ENCODE results near the gene CTTNBP2NL. TPM values are rescaled to one million over a fixed set of nuclear protein-coding genes. Genes with fewer than 3 reads are reported as not detected.
"Not testable (repeated sequence)": the region's sequence is repeated elsewhere in the genome, so short reads cannot be mapped to it uniquely, and the experiment has no call there.

CTTNBP2NL gene
- total and polyA plus RNA-seq, 12 donors, result 3.9 to 20.6 (median 15.7) TPM

DNA sequence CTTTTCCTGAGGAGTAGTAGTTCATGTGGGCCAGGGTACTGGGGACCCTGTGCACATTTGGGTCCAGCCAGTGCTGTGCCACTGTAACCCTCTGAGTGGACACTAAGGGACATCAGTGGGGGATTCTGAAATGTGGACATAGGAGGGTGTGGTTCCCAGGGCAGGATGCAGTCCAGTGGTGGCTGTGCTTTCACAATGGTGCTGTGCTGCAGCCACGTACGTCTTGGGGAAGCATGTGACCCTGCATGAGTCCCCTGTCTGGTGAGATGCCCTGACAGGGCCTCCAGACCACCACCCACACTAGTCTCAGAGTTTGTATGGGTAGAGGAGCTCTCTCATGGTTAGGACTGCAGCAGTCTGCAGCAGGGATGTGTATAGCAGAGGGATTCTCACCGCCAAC is 75.0 kb downstream of the CTTNBP2NL start:
- TF ChIP-seq, protein P1, sequence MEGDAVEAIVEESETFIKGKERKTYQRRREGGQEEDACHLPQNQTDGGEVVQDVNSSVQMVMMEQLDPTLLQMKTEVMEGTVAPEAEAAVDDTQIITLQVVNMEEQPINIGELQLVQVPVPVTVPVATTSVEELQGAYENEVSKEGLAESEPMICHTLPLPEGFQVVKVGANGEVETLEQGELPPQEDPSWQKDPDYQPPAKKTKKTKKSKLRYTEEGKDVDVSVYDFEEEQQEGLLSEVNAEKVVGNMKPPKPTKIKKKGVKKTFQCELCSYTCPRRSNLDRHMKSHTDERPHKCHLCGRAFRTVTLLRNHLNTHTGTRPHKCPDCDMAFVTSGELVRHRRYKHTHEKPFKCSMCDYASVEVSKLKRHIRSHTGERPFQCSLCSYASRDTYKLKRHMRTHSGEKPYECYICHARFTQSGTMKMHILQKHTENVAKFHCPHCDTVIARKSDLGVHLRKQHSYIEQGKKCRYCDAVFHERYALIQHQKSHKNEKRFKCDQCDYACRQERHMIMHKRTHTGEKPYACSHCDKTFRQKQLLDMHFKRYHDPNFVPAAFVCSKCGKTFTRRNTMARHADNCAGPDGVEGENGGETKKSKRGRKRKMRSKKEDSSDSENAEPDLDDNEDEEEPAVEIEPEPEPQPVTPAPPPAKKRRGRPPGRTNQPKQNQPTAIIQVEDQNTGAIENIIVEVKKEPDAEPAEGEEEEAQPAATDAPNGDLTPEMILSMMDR (IDR thresholded peaks at IDR 0.05), result no peak
- peaks cover 0 to 13% (median 8%) of the 10 kb centered on the region in 9 donors for H3K4me1 ChIP-seq
- H3K27me3 ChIP-seq, result no peaks in the 10 kb centered on the region
- no peak overlapping the region for H3K4me3 ChIP-seq
- DNase-seq, result no peak
- peaks cover 0 to 2% (median 0%) of the 10 kb centered on the region in 11 donors for H3K9me3 ChIP-seq
- no peak for ATAC-seq
- no peaks in the 10 kb centered on the region for H3K36me3 ChIP-seq
- no peak overlapping the region for H3K27ac ChIP-seq
- intact Hi-C loops (cut with DNase I), result loop anchor here in 1 of 10 donors (5.0 kb wide), 1 partner anchor 84 kb away; no protein-coding TSS in a partner anchor
- WGBS, 2 donors, result 70 to 71% methylated on average over 3 of the region's 3 CpGs

DNA sequence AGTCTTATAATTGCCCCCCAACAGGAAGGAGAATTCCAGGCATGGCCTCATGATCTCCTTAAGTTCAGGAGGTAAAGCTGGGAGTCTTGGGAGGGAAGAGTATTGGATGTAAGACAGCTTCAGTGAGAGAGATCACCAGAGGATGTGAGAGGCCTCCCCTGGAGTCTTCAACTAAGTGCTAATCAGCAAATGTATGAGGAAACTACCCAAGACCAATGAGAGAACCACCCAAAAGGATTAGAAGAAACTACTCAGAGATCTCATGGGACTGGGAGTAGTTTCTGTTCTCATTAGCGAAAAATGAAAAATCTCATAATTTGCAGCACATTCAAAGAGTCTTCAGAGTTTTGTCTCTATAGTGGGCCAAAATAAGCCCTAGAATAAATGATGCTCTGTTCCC is 76.1 kb downstream of the CTTNBP2NL start:
- TF ChIP-seq, protein P1 (IDR thresholded peaks at IDR 0.05), result no peak
- no peak for ATAC-seq
- Histone ChIP-seq H3K27me3 (no peaks in the 10 kb centered on the region), H3K27ac (no peak overlapping the region), H3K4me3 (no peak overlapping the region), H3K9me3 (peaks cover 0 to 14% (median 4%) of the 10 kb centered on the region in 11 donors), H3K4me1 (peaks cover 0 to 2% (median 0%) of the 10 kb centered on the region in 9 donors), H3K36me3 (no peaks in the 10 kb centered on the region)
- 76 to 92% methylated on average over 1 of the region's 1 CpG for WGBS, 2 donors
- intact Hi-C loops (cut with DNase I), result loop anchor here in 1 of 10 donors (5.0 kb wide), 1 partner anchor 85 kb away; no protein-coding TSS in a partner anchor
- no peak for DNase-seq

DNA sequence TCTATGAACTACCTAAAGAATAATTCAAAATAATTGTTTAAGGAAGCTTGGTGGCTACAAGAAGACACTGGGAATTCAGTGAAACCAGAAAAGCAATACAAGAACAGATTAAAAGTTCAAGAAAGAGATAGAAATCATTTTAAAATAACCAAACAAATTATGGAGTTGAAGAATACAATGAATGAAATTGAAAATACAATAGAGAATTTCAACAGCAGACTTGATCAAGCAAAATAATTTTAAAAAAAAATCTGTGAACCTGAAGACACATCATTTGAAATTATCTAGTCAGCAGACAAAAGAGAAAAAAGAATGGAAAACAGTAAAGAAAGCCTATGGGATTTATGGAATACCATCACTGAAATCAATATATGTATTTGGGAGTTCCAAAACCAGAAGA is 81.5 kb downstream of the CTTNBP2NL start:
- Histone ChIP-seq H3K27ac (no peak overlapping the region), H3K4me1 (no peaks in the 10 kb centered on the region), H3K27me3 (no peaks in the 10 kb centered on the region), H3K4me3 (no peak overlapping the region), H3K36me3 (no peaks in the 10 kb centered on the region), H3K9me3 (peaks cover 0 to 38% (median 14%) of the 10 kb centered on the region in 11 donors)
- DNase-seq (no peak), ATAC-seq (no peak)
- intact Hi-C loops (cut with DNase I), result no loop called here
- TF ChIP-seq, protein P1 (IDR thresholded peaks at IDR 0.05), result no peak

DNA sequence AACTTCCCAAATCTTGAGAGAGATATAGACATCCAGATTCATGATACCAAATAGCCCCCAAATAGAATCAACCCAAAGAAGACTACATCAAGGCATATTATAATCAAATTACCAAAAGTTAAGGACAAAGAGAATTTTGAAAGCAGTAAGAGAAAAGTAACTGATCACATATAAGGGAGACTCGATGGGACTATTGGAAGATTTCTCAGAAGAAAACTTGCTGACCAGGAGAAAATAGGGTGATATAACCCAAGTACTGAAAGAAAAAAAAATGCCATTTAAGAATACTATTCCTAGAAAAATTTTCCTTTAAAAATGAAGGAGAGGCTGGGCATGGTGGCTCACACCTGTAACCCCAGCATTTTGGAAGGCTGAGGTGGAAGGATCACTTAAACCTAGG is 82.3 kb downstream of the CTTNBP2NL start:
- intact Hi-C loops (cut with DNase I), result no loop called here
- DNase-seq (no peak), ATAC-seq (no peak)
- TF ChIP-seq, protein P1 (IDR thresholded peaks at IDR 0.05), result no peak
- Histone ChIP-seq H3K4me3 (no peak overlapping the region), H3K27me3 (no peaks in the 10 kb centered on the region), H3K27ac (no peak overlapping the region), H3K9me3 (peaks cover 0 to 38% (median 14%) of the 10 kb centered on the region in 11 donors), H3K36me3 (no peaks in the 10 kb centered on the region), H3K4me1 (no peaks in the 10 kb centered on the region)
- WGBS, 2 donors, result 94 to 97% methylated on average over 1 of the region's 1 CpG

DNA sequence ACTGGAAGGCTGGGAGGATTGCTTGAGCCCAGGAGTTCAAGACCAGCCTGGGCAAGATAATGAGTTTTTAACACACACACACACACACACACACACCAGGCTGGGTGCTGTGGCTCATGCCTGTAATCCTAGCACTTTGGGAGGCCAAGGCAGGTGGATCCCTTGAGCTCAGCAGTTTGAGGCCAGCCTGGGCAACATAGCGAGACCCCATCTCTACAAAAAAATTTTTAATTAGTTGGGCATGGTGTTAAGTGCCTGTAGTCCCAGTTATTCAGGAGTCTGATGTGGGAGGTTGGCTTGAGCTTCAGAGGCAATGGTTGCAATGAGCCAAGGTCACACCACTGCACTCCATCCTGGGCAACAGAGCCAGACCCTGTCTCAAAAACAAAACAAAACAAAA is 90.0 kb downstream of the CTTNBP2NL start:
- H3K27me3 ChIP-seq; H3K36me3 ChIP-seq; H3K4me1 ChIP-seq; DNase-seq; H3K27ac ChIP-seq; ATAC-seq; H3K4me3 ChIP-seq; H3K9me3 ChIP-seq; intact Hi-C loops (cut with DNase I): not testable (repeated sequence)
- 96 to 98% methylated on average over 1 of the region's 1 CpG for WGBS, 2 donors

DNA sequence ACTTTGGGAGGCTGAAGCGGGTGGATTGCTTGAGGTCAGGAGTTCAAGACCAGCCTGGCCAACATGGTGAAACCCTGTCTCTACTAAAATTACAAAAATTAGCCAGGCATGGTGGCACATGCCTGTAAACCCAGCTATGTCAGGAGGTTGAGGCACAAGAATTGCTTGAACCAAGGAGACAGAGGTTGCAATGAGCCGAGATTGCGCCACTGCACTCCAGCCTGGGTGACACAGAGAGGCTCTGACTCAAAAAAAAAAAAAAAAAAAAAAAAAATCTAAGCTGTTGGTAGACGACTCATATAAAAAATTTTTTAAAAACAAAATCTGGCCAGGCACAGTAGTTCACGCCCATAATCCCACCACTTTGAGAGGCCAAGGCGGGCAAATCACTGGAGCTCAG is 91.7 kb downstream of the CTTNBP2NL start:
- H3K4me1 ChIP-seq; H3K4me3 ChIP-seq; H3K27ac ChIP-seq; H3K36me3 ChIP-seq; intact Hi-C loops (cut with DNase I); H3K9me3 ChIP-seq; ATAC-seq; H3K27me3 ChIP-seq; DNase-seq: not testable (repeated sequence)
- 86 to 89% methylated on average over 6 of the region's 6 CpGs for WGBS, 2 donors
